ENCODE measurements around the gene PER3. TPM values are rescaled to one million over a fixed set of nuclear protein-coding genes. Genes with fewer than 3 reads are reported as not detected.

The PER3 gene
- total RNA-seq, 1 experiment from 2014 or later = 9.0 TPM

- H3K56ac ChIP-seq (ENCODE audit: insufficient read length, low read depth, low read length) = no peak overlapping the region
- no peak overlapping the region for H3K23ac ChIP-seq (ENCODE audit: insufficient read length, low read depth, low read length)
- no peak overlapping the region for H3K4me2 ChIP-seq (ENCODE audit: insufficient read depth, insufficient read length, low read length)
- no peak overlapping the region for H4K8ac ChIP-seq (replicated peaks; ENCODE audit: insufficient read length, low read depth, low read length)
- no peak for TF ChIP-seq CTCF (conservative IDR thresholded peaks at IDR 0.05)
- H3K23me2 ChIP-seq (ENCODE audit: insufficient read length, low read depth, low read length, poor library complexity, severe bottlenecking) = no peaks in the 10 kb centered on the region
- Mint-ChIP-seq H3K27me3 (ENCODE audit: low read depth) (no peaks in the 10 kb centered on the region), H3K4me1 (peaks cover 15 to 22% of the 10 kb centered on the region in 2 experiments), H3K27ac (no peak overlapping the region), H3K4me3 (no peak overlapping the region), H3K9me3 (no peaks in the 10 kb centered on the region; a peak in 1 of 5 replicates), H3K36me3 (ENCODE audit: insufficient read depth in 1 of 3, low read depth in 3 of 3) (peaks cover 0 to 8% (median 8%) of the 10 kb centered on the region in 3 experiments; a peak in 3 of 7 replicates)
- no peaks in the 10 kb centered on the region for H3K79me2 ChIP-seq (ENCODE audit: insufficient read depth, low read length)
- no peak overlapping the region for H2BK120ac ChIP-seq (ENCODE audit: low read depth, low read length, poor library complexity, severe bottlenecking)
- H4K91ac ChIP-seq (ENCODE audit: insufficient read length, low read depth, low read length) = no peak overlapping the region
- DNase-seq = no peak
- no peak overlapping the region for H2BK20ac ChIP-seq (ENCODE audit: low read depth, low read length, poor library complexity, severe bottlenecking)
- no CpG with 5 or more reads among the region's 5 CpGs for WGBS (ENCODE audit: extremely low coverage, insufficient read length, low lambda C conversion rate)
- H3K14ac ChIP-seq (ENCODE audit: insufficient read depth, low read length) = no peak overlapping the region
- H3K79me1 ChIP-seq (ENCODE audit: insufficient read depth, low read depth, low read length, poor library complexity, severe bottlenecking) = no peaks in the 10 kb centered on the region
- H3T11ph ChIP-seq (ENCODE audit: low read length) = no peak overlapping the region
- no peaks in the 10 kb centered on the region for H3K9me3 ChIP-seq (ENCODE audit: control insufficient read depth, low read depth, low read length)
- H2BK12ac ChIP-seq (ENCODE audit: insufficient read length, low read depth, low read length) = no peak overlapping the region
- no peak overlapping the region for H3K18ac ChIP-seq (ENCODE audit: insufficient read length, low read depth, low read length)
- H2AFZ ChIP-seq (ENCODE audit: low read length) = no peak overlapping the region
- no peak overlapping the region for H3K9ac ChIP-seq (ENCODE audit: extremely low read depth, insufficient read length, low read length)
- no peaks in the 10 kb centered on the region for H4K20me1 ChIP-seq (ENCODE audit: control insufficient read depth, insufficient read depth, insufficient read length)
- H2BK5ac ChIP-seq (ENCODE audit: insufficient read length, low read length) = no peak overlapping the region
- no peak overlapping the region for H3K4ac ChIP-seq (ENCODE audit: low read depth, low read length)
- H3K27me3 ChIP-seq (ENCODE audit: insufficient read depth, low read length) = no peaks in the 10 kb centered on the region
- H3K4me1 ChIP-seq (ENCODE audit: insufficient read depth, low read length) = peaks cover 5% of the 10 kb centered on the region; the same call in 1 of the 2 replicates
- no peak overlapping the region for H3K27ac ChIP-seq (ENCODE audit: insufficient read length, low read depth, low read length)
- H4K5ac ChIP-seq (ENCODE audit: insufficient read length, low read depth, low read length) = no peak overlapping the region
- no peak overlapping the region for H2BK15ac ChIP-seq (ENCODE audit: low read depth, low read length)
- H2AK5ac ChIP-seq (ENCODE audit: insufficient read length, low read length) = no peak overlapping the region
Observed at GRCh38 chr1:7749126-7749525, 35.0 kb upstream of the PER3 start.

Measured in H9 (cell line).